G401.6 (cell line): Measurements from ENCODE around the gene GPATCH2L.

Source experiments
- FAIRE-seq: peaks from 2 replicates; lab custom pipeline; 2012; peaks lifted over from hg19 to GRCh38; lab: Jason Lieb, UNC

Gene GPATCH2L

DNA sequence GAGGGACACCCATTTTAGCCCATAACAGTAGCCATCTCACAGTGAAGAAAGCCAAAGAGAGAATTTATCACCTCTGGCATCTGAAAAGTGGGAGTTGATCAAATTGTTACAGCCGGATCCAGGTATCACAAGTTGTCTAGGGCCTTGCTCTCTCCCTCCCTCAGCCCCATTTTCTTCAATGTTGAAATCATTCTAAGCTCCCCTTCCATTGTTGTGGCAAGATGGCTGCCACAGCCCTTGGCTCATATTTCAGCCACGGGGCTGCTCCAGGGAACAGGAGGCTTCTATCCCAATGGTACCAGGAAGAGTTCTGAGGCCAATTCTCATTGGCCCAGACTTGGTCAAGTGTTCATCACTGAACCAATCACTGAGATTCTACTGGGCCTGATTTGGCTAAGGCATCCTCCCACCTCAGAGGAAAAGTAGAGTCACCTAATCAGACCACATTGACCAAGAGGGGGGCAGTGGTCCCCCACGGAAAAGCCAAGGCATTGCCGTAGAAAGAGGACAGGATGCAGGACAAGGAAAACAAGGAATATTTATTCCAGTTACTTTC lies 106.2 kb downstream of the GPATCH2L start:
- FAIRE-seq: no peak

DNA sequence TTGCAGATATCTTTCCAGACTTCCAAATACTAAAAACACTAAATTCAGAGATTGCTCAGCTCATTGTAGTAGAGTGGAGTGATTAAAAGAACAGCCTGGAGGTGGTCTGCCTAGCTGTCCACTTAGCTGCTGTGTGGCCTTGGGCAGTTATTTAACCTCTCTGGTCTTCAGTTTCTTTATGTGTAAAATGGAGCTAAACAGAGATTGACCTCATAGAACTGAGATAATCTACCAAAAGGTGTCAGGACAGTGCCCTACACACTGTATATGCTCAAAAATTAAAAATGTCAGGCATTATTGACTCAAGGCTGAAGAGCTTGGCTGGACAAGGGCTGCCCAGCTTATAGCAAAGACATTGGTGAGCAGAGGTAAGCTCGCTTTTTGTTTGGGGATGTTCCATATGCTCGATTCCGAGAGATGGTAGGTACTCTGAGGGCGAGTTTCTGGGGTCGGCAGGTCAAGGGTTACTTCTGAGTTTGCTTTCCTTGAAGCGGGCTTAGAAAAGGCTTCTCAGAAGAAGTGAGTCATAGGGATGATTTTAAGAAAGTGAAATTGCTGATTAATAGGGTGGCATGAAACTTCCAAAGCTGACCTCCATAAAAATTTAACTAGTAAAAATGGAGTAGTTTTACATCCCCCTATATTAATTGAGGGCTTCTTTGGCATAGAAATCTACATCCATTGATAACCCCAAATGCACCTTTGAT lies 107.5 kb downstream of the GPATCH2L start:
- FAIRE-seq: no peak

DNA sequence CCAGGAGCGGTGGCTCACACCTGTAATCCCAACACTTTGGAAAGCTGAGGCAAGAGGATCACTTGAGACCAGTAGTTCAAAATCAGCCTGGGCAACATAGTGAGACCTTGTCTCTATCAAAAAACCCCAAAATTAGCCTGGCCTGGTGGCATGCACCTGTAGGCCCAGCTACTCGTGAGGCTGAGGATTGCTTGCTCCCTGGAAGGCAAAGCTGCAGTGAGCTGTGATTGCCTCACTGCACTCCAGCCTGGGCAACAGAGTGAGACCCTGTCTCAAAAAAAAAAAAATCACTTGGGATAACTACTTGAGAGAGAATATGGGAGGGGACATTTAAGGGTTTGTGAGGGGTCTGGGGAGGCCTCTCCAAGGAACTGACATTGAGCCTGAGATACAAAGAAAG lies 109.0 kb downstream of the GPATCH2L start:
- FAIRE-seq: no peak

DNA sequence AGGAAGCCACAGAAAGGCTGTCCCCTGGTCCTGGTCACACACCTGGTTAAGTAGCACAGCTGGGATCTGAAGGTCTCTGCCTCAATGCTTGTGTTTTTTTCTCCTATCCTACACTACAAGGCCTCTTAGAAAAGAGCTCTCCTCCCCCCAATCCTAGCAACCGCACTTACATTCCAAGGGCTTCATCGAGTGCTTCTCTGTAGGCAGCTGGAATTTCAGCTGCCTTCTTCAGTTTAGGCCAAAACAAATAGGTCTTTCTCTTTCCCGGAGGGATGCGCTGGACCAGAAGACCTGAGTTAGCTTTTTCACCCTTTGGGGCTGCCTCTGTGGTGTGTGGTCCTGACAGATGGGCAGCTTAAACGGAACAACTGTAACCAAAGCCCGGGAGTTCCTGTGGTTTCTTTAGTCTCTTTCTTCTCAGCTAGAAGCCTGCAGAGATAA lies 109.7 kb downstream of the GPATCH2L start:
- no peak for FAIRE-seq

DNA sequence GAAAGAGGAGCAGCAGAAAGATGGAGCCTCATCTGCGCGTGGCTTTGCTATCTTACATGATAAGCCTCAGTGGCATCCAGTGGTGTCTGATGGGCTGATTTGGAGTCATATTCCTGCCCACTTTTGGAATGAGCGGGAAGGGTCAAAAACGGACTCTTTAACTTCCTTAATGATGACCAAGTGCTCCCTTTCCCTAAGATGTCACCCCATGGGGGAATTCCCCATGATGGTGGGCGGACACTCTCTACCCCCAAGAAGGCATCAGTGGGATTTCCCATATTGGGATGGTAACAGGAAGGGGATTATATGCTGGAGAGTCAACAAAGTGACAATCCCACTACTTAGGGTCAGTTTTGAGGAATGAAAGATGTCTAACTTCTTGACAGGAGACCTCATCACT lies 110.9 kb downstream of the GPATCH2L start:
- no peak for FAIRE-seq
